GM21723 (cell line): Measurements from ENCODE around the gene NUP160.
"Not testable (repeated sequence)": the region's sequence is repeated elsewhere in the genome, so short reads cannot be mapped to it uniquely, and the experiment has no call there.

Source experiments
- ATAC-seq: cut with Tn5 transposase; IDR thresholded peaks from one replicate; pipeline ENCODE4 v1.9.1; 2021; ENCODE audit warnings: mild to moderate bottlenecking, moderate library complexity; ENCODE audit not compliant: unreplicated experiment

The NUP160 gene

GRCh38 chr11:47800759-47801158 is 47.4 kb downstream of the NUP160 start:
- no peak for ATAC-seq

- ATAC-seq = no peak
These were observed 50.5 kb downstream of the NUP160 start for GRCh38 chr11:47797633-47798032.

- no peak for ATAC-seq
These were observed 56.2 kb downstream of the NUP160 start for GRCh38 chr11:47791774-47792430.

GRCh38 chr11:47790017-47790416 is 58.1 kb downstream of the NUP160 start:
- not testable (repeated sequence) for ATAC-seq

- no peak for ATAC-seq
These were observed 60.0 kb downstream of the NUP160 start for GRCh38 chr11:47788181-47788580.

- ATAC-seq = no peak
These were observed 61.8 kb downstream of the NUP160 start for GRCh38 chr11:47786373-47786772.

GRCh38 chr11:47784785-47785381 is 63.3 kb downstream of the NUP160 start:
- ATAC-seq = no peak

- ATAC-seq = no peak
These were observed 65.0 kb downstream of the NUP160 start for GRCh38 chr11:47783087-47783610.

GRCh38 chr11:47778878-47779483 is 69.2 kb downstream of the NUP160 start:
- ATAC-seq = no peak

- no peak for ATAC-seq
These were observed 72.8 kb downstream of the NUP160 start for GRCh38 chr11:47775240-47775869.

GRCh38 chr11:47773882-47774281 is 74.3 kb downstream of the NUP160 start:
- ATAC-seq = no peak

GRCh38 chr11:47769556-47769955 is 78.6 kb downstream of the NUP160 start:
- ATAC-seq = not testable (repeated sequence)

- ATAC-seq = no peak
These were observed 80.0 kb downstream of the NUP160 start for GRCh38 chr11:47768101-47768612.

GRCh38 chr11:47766509-47767227 is 81.5 kb downstream of the NUP160 start:
- ATAC-seq = peak; percentile 45

- no peak for ATAC-seq
These were observed 83.1 kb downstream of the NUP160 start for GRCh38 chr11:47765086-47765485.

GRCh38 chr11:47759291-47759690 is 88.9 kb downstream of the NUP160 start:
- not testable (repeated sequence) for ATAC-seq

GRCh38 chr11:47756208-47756607 is 91.9 kb downstream of the NUP160 start:
- no peak for ATAC-seq

GRCh38 chr11:47750725-47751124 is 97.4 kb downstream of the NUP160 start:
- ATAC-seq = no peak

GRCh38 chr11:47742494-47742893 is 105.7 kb downstream of the NUP160 start:
- not testable (repeated sequence) for ATAC-seq

- not testable (repeated sequence) for ATAC-seq
These were observed 110.3 kb downstream of the NUP160 start for GRCh38 chr11:47737817-47738216.

- no peak for ATAC-seq
These were observed 115.9 kb downstream of the NUP160 start for GRCh38 chr11:47732271-47732670.
